Inflammatory macrophage (primary cell): ENCODE data around the gene CCNT1.
"Not testable (repeated sequence)": the region's sequence is repeated elsewhere in the genome, so short reads cannot be mapped to it uniquely, and the experiment has no call there.

Experiments
- DNase-seq, 2 donors: peaks; one replicate each; pipeline ENCODE4 v3.0.0-alpha.2; 2020 to 2022
- total RNA-seq, 18 experiments: gene quantifications; one replicate each; lab custom pipeline; 2026; ENCODE audit warnings: mixed read lengths in 6 of 18, inconsistent platforms in 2 of 18; lab: John Stamatoyannopoulos, UW

CCNT1 gene
- 35.3 to 91.2 (median 55.1) reads per million in 18 experiments for total RNA-seq

GRCh38 chr12:48716493-48717251 is at the start of gene CCNT1:
Gene CCNT1 (minus strand): TSS chr12:48716707. CDS start chr12:48716675, 32 bp downstream.
- DNase-seq = peak; percentile 100

GRCh38 chr12:48765753-48766162 is 49.3 kb upstream of the CCNT1 start:
- peak; percentile 83 to 90 for DNase-seq

GRCh38 chr12:48764521-48764920 is 48.0 kb upstream of the CCNT1 start:
- DNase-seq = no peak

GRCh38 chr12:48758737-48759136 is 42.2 kb upstream of the CCNT1 start:
- no peak for DNase-seq

GRCh38 chr12:48758186-48758585 is 41.7 kb upstream of the CCNT1 start:
- DNase-seq = no peak

GRCh38 chr12:48750769-48751356 is 34.4 kb upstream of the CCNT1 start:
- DNase-seq = no peak

- no peak for DNase-seq
Measured at GRCh38 chr12:48750215-48750614, 33.7 kb upstream of the CCNT1 start.

GRCh38 chr12:48744251-48745008 is 27.9 kb upstream of the CCNT1 start:
- no peak for DNase-seq

GRCh38 chr12:48739618-48740269 is 23.2 kb upstream of the CCNT1 start:
- DNase-seq = peak; percentile 6 to 39

- no peak for DNase-seq
Measured at GRCh38 chr12:48736456-48736855, 19.9 kb upstream of the CCNT1 start.

GRCh38 chr12:48728807-48729206 is 12.3 kb upstream of the CCNT1 start:
- no peak for DNase-seq

- not testable (repeated sequence) for DNase-seq
Measured at GRCh38 chr12:48720737-48721136, 4.2 kb upstream of the CCNT1 start.

GRCh38 chr12:48720171-48720570 is 3.7 kb upstream of the CCNT1 start:
- DNase-seq = not testable (repeated sequence)

- DNase-seq = not testable (repeated sequence)
Measured at GRCh38 chr12:48719002-48719401, 2.5 kb upstream of the CCNT1 start.

- DNase-seq = no peak
Measured at GRCh38 chr12:48717252-48717695, 767 bp upstream of the CCNT1 start.

- DNase-seq = no peak
Measured at GRCh38 chr12:48716168-48716492, 377 bp downstream of the CCNT1 start.

GRCh38 chr12:48712209-48712608 is 4.3 kb downstream of the CCNT1 start:
- no peak for DNase-seq

- not testable (repeated sequence) for DNase-seq
Measured at GRCh38 chr12:48698822-48699221, 17.7 kb downstream of the CCNT1 start.

GRCh38 chr12:48696626-48697025 is 19.9 kb downstream of the CCNT1 start:
- peak in 1 of 2 donors; percentile 52 for DNase-seq

GRCh38 chr12:48695859-48696258 is 20.6 kb downstream of the CCNT1 start:
- no peak for DNase-seq

GRCh38 chr12:48694038-48694437 is 22.5 kb downstream of the CCNT1 start:
- no peak for DNase-seq

GRCh38 chr12:48693572-48693971 is 22.9 kb downstream of the CCNT1 start:
- DNase-seq = no peak
